ENCODE results near the gene LMX1B. TPM values are rescaled to one million over a fixed set of nuclear protein-coding genes. Genes with fewer than 3 reads are reported as not detected.

The LMX1B gene
- total and polyA plus RNA-seq, 2 donors (not counting 1 experiment from before 2014, with no cell fraction given): not detected

- Histone ChIP-seq H4K20me1 (ENCODE audit: control insufficient read depth, extremely low read depth, insufficient read depth, low read length) (no peaks in the 10 kb centered on the region), H3K36me3 (ENCODE audit: control insufficient read depth, insufficient read depth, low read length) (no peaks in the 10 kb centered on the region), H3K9me3 (ENCODE audit: control insufficient read depth, insufficient read depth, low read depth, low read length) (no peaks in the 10 kb centered on the region), H3K9ac (ENCODE audit: insufficient read depth, low read length) (no peak overlapping the region), H3K4me2 (ENCODE audit: extremely low read depth, insufficient read depth, low read length) (no peak overlapping the region), H3K4me3 (replicated peaks in 1 of 4; ENCODE audit: control extremely low read depth in 1 of 4, insufficient read depth in 1 of 4, low read depth in 3 of 4, low read length in 4 of 4) (no peak overlapping the region), H3K27ac (ENCODE audit: insufficient read depth, low read length) (no peak overlapping the region), H3K4me1 (ENCODE audit: control insufficient read depth, extremely low read depth, insufficient read depth, low read length) (no peaks in the 10 kb centered on the region), H3K79me2 (ENCODE audit: control insufficient read depth, insufficient read depth, low read length) (no peaks in the 10 kb centered on the region), H3K27me3 (ENCODE audit: control insufficient read depth, insufficient read depth, low read length) (peaks cover 26% of the 10 kb centered on the region), H2AFZ (ENCODE audit: low read length) (no peak overlapping the region)
- DNase-seq (ENCODE audit: low read depth in 2 of 2): no peak
- TF ChIP-seq EZH2 (IDR thresholded peaks at IDR 0.05; ENCODE audit: low read length, missing control alignments) (no peak), CTCF (conservative IDR thresholded peaks at IDR 0.05 in 1 of 2, IDR thresholded peaks at IDR 0.05 in 1 of 2; ENCODE audit: low read depth in 1 of 2, low read length in 2 of 2) (no peak)
These were observed 71.3 kb downstream of the LMX1B start for GRCh38 chr9:126684965-126685465.

DNA sequence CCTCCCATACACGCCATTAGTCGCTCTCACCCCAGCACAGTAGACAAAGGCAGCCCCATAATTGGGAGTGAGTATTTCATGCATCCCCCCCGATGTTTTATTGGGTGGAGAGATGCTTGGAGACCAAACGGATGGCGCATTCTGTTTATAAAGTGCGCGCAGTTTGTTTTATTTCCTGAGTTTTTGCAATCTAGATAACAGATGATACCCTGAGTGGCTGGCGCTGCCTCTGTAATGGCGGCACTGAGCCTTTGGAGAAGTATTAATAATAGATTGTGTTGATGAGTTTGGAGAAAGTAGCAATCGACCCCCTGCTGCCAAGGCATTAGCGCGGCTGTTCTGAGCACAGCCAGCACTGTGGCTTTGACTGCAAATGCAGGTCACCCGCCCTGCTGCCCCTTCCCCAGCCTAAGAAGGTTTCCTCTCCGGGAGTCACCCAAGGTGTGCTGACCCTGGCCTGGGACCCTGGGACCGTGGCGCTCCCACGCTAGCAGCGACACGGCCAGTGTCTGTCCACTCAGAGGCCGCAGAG is 74.3 kb downstream of the LMX1B start:
- Histone ChIP-seq H4K20me1 (ENCODE audit: control insufficient read depth, extremely low read depth, insufficient read depth, low read length) (no peaks in the 10 kb centered on the region), H3K27me3 (ENCODE audit: control insufficient read depth, insufficient read depth, low read length) (peaks cover 21% of the 10 kb centered on the region), H3K4me2 (ENCODE audit: extremely low read depth, insufficient read depth, low read length) (no peak overlapping the region), H3K9me3 (ENCODE audit: control insufficient read depth, insufficient read depth, low read depth, low read length) (no peaks in the 10 kb centered on the region), H3K27ac (ENCODE audit: insufficient read depth, low read length) (no peak overlapping the region), H3K9ac (ENCODE audit: insufficient read depth, low read length) (no peak overlapping the region), H3K4me1 (ENCODE audit: control insufficient read depth, extremely low read depth, insufficient read depth, low read length) (no peaks in the 10 kb centered on the region), H3K36me3 (ENCODE audit: control insufficient read depth, insufficient read depth, low read length) (no peaks in the 10 kb centered on the region), H2AFZ (ENCODE audit: low read length) (no peak overlapping the region), H3K4me3 (replicated peaks in 1 of 4; ENCODE audit: control extremely low read depth in 1 of 4, insufficient read depth in 1 of 4, low read depth in 3 of 4, low read length in 4 of 4) (no peak overlapping the region), H3K79me2 (ENCODE audit: control insufficient read depth, insufficient read depth, low read length) (no peaks in the 10 kb centered on the region)
- TF ChIP-seq CTCF (conservative IDR thresholded peaks at IDR 0.05 in 1 of 2, IDR thresholded peaks at IDR 0.05 in 1 of 2; ENCODE audit: low read depth in 1 of 2, low read length in 2 of 2): no peak
- TF ChIP-seq EZH2 (IDR thresholded peaks at IDR 0.05; ENCODE audit: low read length, missing control alignments): no peak
- no peak for DNase-seq (ENCODE audit: low read depth in 2 of 2)

GRCh38 chr9:126688617-126689016 is 74.9 kb downstream of the LMX1B start:
- Histone ChIP-seq H2AFZ (ENCODE audit: low read length) (no peak overlapping the region), H3K9ac (ENCODE audit: insufficient read depth, low read length) (no peak overlapping the region), H3K79me2 (ENCODE audit: control insufficient read depth, insufficient read depth, low read length) (no peaks in the 10 kb centered on the region), H3K4me1 (ENCODE audit: control insufficient read depth, extremely low read depth, insufficient read depth, low read length) (no peaks in the 10 kb centered on the region), H3K4me3 (replicated peaks in 1 of 4; ENCODE audit: control extremely low read depth in 1 of 4, insufficient read depth in 1 of 4, low read depth in 3 of 4, low read length in 4 of 4) (no peak overlapping the region), H3K27ac (ENCODE audit: insufficient read depth, low read length) (no peak overlapping the region), H3K27me3 (ENCODE audit: control insufficient read depth, insufficient read depth, low read length) (peaks cover 17% of the 10 kb centered on the region), H3K36me3 (ENCODE audit: control insufficient read depth, insufficient read depth, low read length) (no peaks in the 10 kb centered on the region), H3K4me2 (ENCODE audit: extremely low read depth, insufficient read depth, low read length) (no peak overlapping the region), H4K20me1 (ENCODE audit: control insufficient read depth, extremely low read depth, insufficient read depth, low read length) (no peaks in the 10 kb centered on the region), H3K9me3 (ENCODE audit: control insufficient read depth, insufficient read depth, low read depth, low read length) (no peaks in the 10 kb centered on the region)
- no peak for TF ChIP-seq CTCF (conservative IDR thresholded peaks at IDR 0.05 in 1 of 2, IDR thresholded peaks at IDR 0.05 in 1 of 2; ENCODE audit: low read depth in 1 of 2, low read length in 2 of 2)
- no peak for TF ChIP-seq EZH2 (IDR thresholded peaks at IDR 0.05; ENCODE audit: low read length, missing control alignments)
- DNase-seq (ENCODE audit: low read depth in 2 of 2): no peak
